GM18526 (cell line): ENCODE data around the gene MFSD1.

Source experiments
- POLR2A ChIP-seq: IDR thresholded peaks from 3 replicates; pipeline ENCODE4 v1.6.1; 2011; ENCODE audit not compliant: insufficient read length; ENCODE audit errors: extremely low read depth

The MFSD1 gene

DNA sequence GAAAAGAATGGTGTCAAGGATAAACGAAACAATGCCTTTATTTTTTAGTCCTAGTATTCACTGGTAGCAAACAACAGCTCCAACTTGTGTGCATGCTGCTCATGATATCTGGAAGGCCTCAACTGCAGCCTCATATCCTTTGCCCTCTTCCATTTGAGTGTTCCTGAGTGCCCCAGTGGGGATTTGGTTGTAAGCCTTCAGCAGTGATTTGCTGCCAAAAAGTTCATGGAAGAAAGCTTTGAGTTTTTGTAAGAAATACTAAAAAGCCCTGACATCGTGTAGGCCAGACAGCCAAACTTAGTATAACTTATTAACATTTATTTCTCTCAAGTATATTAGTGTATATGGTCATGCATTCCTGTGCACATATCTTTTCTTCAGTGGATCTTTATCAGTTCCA is 30.0 kb downstream of the MFSD1 start:
- TF ChIP-seq POLR2A: no peak

DNA sequence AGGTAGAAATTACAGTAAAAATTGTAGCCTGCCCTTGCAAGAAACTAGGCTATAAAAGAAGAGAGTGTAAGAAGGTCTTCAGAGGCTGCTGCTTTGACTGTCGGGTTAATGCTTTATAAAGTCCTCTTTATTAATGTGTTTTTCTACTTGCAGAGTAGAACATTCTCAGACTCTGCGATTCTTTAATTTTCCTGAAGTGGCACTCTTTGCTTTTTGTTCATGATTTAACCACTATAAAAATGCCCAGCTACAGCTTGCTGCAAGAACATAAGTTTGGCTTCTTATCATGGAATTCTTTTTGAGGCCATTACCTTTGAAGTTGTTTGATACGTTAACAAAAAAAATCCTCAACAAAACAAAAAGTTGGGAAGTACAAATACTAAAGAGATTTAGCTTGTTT is 33.8 kb downstream of the MFSD1 start:
- TF ChIP-seq POLR2A: no peak

DNA sequence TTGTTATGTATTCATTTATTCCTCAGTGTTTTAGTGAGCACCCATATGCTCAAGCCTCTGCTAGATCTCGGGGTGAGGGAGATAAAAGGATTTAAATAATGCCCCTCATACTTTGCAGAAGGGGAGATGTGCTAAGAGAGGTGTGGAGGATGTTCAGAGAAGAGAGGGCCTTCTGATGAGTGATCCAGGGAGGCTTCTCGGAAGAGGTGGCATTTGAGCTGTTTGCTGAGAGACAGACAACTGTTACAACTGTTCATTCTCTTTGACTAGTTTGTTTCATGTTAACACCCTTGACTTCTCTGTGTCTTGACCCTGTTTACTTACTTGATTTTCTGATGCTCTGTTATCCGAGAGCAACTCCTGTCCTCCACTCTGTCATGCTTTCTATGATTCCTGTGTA is 34.5 kb downstream of the MFSD1 start:
- TF ChIP-seq POLR2A: no peak

GRCh38 chr3:158837240-158837639 is 35.4 kb downstream of the MFSD1 start:
- TF ChIP-seq POLR2A: no peak

DNA sequence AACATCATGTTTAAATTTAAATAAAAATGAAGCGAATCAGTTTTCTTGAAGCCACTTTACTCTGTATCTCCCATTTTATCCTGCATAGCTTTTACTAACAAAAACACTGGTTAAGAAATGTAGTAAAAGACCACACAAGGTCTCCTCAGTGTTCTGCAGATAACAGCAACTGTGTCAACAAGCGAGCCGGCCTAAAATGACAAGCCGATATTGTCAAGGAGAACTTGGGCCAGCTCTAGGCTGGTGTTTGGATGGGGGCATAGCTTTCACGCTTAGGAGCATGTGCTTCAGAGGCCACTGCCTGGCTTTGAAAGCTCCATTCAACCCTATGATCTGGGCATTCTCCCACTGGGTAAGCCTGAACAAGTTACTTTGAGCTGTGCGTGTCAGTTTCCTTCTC is 38.1 kb downstream of the MFSD1 start:
- no peak for TF ChIP-seq POLR2A

DNA sequence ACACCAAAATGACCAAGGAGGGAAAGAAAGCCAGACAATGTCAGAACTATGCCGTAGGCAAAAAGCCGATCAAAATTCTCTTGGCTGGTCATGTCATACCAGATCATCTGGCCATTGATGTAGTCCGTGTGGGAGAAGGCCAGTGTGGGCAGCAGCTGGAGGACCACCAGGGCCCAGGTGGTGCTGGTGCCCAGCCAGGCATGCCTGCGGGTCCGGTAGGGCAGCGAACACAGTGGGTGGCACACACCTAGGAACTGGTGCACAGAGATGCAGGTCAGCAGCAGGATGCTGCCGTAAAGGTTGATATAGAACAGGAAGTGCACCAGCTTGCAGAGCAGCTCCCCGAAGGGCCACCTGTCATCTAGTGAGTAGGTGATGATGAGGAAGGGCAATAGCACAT is 39.5 kb downstream of the MFSD1 start:
- no peak for TF ChIP-seq POLR2A

DNA sequence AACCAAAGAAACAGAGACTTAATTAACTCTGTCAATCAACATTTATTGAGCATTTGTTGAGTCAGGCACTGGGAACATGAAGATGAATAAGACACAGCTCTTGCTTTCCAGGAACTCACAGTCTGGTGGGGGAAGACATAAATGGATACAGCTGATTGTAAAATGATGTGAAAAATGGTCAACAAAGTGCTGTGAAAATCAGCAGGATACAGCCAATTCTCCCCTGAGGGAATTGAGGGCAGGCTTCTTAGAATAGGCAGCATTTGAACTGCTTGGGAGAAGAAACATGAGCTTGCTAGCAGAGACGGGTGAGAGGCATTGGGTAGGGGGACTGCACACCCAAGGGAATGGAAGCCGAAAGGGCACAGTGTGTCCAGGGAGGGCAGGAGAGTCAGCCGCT is 41.1 kb downstream of the MFSD1 start:
- no peak for TF ChIP-seq POLR2A

DNA sequence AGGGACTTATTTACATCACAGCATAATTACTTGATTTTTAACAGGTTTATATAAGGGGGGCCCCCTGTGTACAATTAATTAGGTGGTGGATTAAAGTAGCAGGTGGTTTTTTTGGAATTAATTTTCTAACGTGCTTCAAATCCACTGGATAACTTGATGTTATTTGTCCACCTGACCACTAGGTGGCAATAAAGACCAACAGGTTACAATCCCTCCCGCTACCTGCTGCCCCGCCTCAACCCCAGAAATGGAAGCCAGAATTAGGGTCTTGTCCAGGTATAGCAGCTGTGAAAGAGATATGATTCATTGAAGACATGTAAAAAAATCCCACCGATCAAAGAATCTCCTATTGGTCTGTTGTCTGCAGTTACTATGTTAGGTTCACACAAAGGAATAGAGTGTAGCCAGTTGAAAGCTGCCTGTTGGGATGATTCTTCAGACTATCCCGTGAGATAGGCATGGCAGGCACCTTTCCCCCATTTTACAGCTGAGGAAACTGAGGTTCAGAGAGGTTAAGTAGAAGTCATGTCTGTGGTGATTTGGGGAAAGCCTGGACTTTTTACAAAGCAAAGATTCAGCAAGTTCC is 44.0 kb downstream of the MFSD1 start:
- no peak for TF ChIP-seq POLR2A

DNA sequence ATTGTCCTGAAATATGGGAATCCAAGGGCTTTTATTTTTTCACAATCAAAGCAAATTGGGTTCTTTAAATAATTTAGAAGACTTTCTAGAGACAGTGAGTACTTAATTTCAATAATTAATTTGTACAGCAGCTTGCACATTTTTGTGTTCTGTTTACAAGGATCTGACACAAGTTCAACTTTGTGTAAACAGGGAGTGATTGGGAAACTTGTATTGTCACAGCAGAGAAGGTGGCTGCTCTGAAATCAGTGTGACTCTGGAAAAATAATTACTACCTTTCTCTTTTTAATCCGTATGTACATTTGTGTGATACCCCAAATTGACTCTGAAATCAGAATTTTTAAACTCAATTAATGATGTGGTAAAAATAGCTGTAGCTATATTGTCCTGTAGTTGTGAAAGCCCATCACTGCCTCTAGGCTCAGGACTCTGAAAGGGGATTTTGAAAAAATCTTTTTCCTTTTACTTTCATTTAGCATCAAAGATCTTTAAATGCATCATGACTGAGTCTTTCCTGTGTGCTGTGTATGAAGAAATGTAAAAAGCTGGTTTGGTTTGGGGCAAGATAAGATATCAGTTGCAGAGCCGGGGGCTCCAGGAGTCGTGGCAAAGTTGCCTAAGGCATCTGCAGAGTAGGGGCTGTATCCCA is 45.1 kb downstream of the MFSD1 start:
- TF ChIP-seq POLR2A: no peak

DNA sequence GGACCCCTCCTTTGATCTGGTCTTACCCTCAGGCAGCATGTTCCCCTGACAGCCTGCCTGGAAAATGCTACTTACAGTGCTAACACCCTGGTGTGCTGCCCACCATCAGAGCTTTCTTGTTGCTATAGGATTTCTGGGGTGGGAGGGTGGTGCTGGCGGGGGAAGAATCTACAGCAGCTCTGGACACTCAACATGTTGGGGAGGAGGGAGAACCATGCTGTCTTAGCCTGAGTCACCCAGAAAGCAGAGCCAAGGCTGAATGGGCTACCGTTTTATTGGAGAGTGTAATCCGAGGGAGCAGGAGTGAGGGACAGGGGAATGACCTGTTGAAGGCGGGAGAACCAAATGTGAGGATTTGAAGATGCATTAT is 45.6 kb downstream of the MFSD1 start:
- no peak for TF ChIP-seq POLR2A

DNA sequence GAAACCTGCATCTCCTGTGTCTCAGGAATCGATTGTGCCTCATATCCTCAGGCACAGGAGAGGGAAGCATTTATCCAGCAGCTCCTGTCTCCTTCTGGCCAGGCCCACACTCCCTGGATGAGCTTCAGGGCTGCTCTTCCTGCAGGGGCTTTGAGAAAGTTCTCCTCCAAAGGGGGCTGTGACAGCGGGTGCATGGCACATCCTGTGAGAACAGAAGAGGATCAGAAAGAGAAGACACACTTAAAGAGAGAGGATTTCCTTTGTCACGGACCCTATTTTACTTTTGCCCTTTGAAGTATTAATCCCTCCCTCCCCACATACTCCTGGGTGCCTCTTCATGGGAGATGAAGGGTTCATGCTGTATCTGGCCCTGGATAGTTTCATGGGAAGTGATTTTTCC is 46.0 kb downstream of the MFSD1 start:
- TF ChIP-seq POLR2A: no peak

DNA sequence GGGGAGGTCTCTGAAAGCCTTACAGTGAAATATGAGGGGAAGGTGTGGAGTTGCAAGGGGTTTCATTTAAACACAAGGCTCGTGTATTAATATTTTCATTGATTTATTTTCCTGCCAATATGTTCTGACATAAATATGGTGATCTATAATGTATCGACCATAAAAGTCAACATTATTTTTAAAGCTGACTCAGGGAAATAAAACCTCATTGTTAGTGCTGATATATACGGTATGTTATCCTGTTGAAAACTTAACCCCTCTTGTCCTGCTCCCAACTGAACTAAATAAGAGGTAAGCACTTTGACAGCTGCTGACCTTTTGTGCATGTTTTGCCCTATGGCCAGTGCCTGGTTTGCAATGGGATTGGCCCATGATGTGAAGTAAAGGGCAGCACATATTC is 47.9 kb downstream of the MFSD1 start:
- TF ChIP-seq POLR2A: no peak

- TF ChIP-seq POLR2A: no peak
Measured at GRCh38 chr3:158859362-158859761, 57.5 kb downstream of the MFSD1 start.

DNA sequence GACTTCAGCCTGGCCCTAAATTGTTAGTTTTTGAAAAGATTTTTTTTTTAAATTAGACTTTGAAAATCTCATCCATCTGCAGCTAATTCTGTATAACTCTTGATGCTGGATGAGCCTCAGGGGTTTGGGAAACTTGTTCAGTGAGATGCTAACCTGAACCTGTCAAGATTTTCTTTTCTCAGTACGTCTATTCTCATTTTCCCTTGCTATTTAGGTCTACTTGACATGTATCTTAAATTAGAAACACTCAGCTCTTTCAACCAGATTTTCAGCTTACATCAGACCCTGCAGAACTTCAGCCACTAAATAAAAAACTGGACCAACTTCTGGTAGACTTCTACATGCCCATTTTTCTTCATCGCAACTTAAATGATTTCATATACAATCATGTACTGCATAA is 61.4 kb downstream of the MFSD1 start:
- no peak for TF ChIP-seq POLR2A

- TF ChIP-seq POLR2A: no peak
Measured at GRCh38 chr3:158864492-158864891, 62.6 kb downstream of the MFSD1 start.

GRCh38 chr3:158875700-158876099 is 73.8 kb downstream of the MFSD1 start:
- no peak for TF ChIP-seq POLR2A
